ENCODE measurements around the gene ACTR3C. TPM values are rescaled to one million over a fixed set of nuclear protein-coding genes. Genes with fewer than 3 reads are reported as not detected.
"Not testable (repeated sequence)": the region's sequence is repeated elsewhere in the genome, so short reads cannot be mapped to it uniquely, and the experiment has no call there.

ACTR3C gene
- total RNA-seq, 3 donors from 2014 or later = 5.0 to 54.0 (median 30.2) TPM

DNA sequence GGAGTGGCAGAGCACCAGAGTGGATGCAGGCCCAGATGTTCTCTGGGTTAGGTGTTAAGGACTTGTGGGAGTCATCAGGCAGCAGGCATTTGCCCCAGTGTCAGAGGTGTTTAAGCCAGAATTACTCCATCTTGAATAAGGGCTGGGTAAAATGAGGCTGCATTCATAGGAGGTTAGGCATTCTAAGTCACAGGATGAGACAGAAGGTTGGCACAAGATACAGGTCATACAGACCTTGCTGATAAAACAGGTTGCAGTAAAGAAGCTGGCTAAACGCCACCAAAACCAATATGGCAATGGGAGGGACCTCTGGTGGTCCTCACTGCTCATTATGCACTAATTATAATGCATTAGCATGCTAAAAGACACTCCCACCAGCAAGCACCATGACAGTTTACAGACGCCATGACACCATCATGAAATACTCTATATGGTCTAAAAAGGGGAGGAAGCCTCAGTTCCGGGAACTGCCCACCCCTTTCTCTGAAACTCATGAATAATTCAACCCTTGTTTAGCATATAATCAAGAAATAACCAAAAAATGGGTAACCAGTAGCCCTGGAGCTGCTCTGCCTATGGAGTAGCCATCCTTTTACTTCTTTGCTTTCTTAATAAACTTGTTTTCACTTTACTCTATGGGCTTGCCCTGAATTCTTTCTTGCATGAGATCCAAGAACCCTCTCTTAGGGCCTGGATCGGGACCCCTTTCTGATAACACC lies 1.1 kb downstream of the ACTR3C start:
- intact Hi-C loops (cut with DNase I; ENCODE audit: low total_unique reads) = no loop called here
- no peak for TF ChIP-seq POLR2AphosphoS5 (IDR thresholded peaks at IDR 0.05)
- no peak for TF ChIP-seq POLR2A (IDR thresholded peaks at IDR 0.05)
- TF ChIP-seq, protein P1, sequence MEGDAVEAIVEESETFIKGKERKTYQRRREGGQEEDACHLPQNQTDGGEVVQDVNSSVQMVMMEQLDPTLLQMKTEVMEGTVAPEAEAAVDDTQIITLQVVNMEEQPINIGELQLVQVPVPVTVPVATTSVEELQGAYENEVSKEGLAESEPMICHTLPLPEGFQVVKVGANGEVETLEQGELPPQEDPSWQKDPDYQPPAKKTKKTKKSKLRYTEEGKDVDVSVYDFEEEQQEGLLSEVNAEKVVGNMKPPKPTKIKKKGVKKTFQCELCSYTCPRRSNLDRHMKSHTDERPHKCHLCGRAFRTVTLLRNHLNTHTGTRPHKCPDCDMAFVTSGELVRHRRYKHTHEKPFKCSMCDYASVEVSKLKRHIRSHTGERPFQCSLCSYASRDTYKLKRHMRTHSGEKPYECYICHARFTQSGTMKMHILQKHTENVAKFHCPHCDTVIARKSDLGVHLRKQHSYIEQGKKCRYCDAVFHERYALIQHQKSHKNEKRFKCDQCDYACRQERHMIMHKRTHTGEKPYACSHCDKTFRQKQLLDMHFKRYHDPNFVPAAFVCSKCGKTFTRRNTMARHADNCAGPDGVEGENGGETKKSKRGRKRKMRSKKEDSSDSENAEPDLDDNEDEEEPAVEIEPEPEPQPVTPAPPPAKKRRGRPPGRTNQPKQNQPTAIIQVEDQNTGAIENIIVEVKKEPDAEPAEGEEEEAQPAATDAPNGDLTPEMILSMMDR (IDR thresholded peaks at IDR 0.05) = no peak
- peak overlapping the region in 2 of 3 donors; percentile 84 to 92 for H3K4me3 ChIP-seq
- DNase-seq (ENCODE audit: low spot score in 2 of 2) = no peak
- peak overlapping the region; percentile 91 to 92 for H3K27ac ChIP-seq
- no peaks in the 10 kb centered on the region for H3K9me3 ChIP-seq
- peaks cover 0 to 8% of the 10 kb centered on the region in 2 donors for H3K4me1 ChIP-seq
- no peaks in the 10 kb centered on the region for H3K36me3 ChIP-seq
- H3K27me3 ChIP-seq = no peaks in the 10 kb centered on the region

DNA sequence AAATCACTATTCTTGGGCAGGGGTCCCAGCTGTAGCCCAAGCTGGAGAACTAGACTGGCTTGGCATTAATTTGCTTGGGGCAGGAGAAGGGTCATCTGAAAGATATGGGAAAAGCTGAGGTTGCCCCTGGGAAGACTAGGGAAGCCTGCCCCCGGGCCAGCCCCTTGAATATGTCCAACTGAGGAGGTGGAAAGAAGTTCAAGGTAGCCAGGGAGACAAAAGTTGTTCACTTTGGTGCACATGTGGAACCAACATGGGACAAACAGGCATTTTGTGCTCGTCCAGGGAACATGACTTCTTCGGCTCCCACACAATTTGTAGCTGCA lies 1.6 kb downstream of the ACTR3C start:
- H3K27ac ChIP-seq = peak overlapping the region in 1 of 2 donors; percentile 1
- H3K36me3 ChIP-seq = no peaks in the 10 kb centered on the region
- H3K4me3 ChIP-seq = peak overlapping the region in 1 of 3 donors; percentile 84
- no peaks in the 10 kb centered on the region for H3K9me3 ChIP-seq
- peaks cover 0 to 8% of the 10 kb centered on the region in 2 donors for H3K4me1 ChIP-seq
- TF ChIP-seq, protein P1 (IDR thresholded peaks at IDR 0.05) = no peak
- TF ChIP-seq POLR2A (IDR thresholded peaks at IDR 0.05) = no peak
- TF ChIP-seq POLR2AphosphoS5 (IDR thresholded peaks at IDR 0.05) = no peak
- intact Hi-C loops (cut with DNase I; ENCODE audit: low total_unique reads) = no loop called here
- H3K27me3 ChIP-seq = no peaks in the 10 kb centered on the region
- DNase-seq (ENCODE audit: low spot score in 2 of 2) = no peak

DNA sequence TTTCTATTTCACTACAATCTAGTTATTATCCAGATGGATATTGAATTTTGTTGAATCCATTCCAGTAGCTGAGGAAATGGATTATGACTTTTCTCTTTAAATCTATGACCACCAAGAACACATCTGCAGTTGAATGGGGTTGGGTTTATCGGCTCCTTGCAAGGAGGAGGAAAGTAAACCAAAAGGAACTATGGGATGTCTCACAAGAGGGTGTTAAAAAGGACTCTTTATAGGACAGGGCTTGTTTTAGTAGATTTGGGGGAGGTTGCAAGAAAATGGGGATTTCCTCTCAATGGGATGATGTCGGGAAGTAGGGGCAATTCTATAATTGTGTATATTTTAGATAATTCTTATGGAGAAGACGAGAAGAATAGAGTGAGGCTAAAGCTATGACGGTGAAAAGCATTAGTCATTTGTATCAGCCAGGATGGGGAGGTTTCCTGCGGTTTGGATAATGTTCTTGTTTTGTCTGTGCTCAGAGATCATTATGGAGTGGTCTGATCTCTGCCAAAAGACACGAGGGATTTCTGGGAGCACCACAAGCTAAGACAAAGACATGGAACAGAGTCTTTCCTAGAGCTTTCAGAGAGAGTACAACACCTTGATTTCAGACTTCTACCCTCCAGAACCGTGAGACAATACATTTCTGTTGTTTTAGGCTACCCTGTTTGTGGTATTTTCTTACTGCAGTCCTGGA lies 5.4 kb downstream of the ACTR3C start:
- no peak overlapping the region for H3K27ac ChIP-seq
- DNase-seq (ENCODE audit: low spot score in 2 of 2) = no peak
- H3K4me1 ChIP-seq = no peaks in the 10 kb centered on the region
- TF ChIP-seq, protein P1 (IDR thresholded peaks at IDR 0.05) = no peak
- TF ChIP-seq POLR2AphosphoS5 (IDR thresholded peaks at IDR 0.05) (no peak), POLR2A (IDR thresholded peaks at IDR 0.05) (no peak)
- H3K27me3 ChIP-seq = no peaks in the 10 kb centered on the region
- H3K4me3 ChIP-seq = no peak overlapping the region
- intact Hi-C loops (cut with DNase I; ENCODE audit: low total_unique reads) = no loop called here
- no peaks in the 10 kb centered on the region for H3K36me3 ChIP-seq
- no peaks in the 10 kb centered on the region for H3K9me3 ChIP-seq

DNA sequence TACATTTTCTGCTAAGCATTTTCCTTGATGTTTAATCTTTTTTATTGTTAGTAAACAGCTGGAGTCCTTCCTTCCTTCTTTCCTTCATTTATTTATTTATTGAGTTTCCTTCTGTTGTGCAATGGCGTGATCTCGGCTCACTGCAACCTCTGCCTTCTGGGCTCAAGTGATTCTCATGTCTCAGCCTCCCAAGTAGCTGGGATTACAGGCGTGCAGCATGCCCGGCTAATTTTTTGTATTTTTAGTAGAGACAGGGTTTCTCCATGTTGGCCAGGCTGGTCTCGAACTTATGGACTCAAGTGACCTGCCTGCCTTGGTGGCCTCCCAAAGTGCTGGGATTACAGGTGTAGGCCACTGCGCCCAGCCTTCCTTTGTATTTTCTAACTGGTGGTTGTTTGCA lies 6.4 kb downstream of the ACTR3C start:
- H3K27me3 ChIP-seq; intact Hi-C loops (cut with DNase I; ENCODE audit: low total_unique reads); DNase-seq (ENCODE audit: low spot score in 2 of 2); H3K4me1 ChIP-seq; H3K4me3 ChIP-seq; H3K9me3 ChIP-seq; H3K36me3 ChIP-seq; H3K27ac ChIP-seq: not testable (repeated sequence)

DNA sequence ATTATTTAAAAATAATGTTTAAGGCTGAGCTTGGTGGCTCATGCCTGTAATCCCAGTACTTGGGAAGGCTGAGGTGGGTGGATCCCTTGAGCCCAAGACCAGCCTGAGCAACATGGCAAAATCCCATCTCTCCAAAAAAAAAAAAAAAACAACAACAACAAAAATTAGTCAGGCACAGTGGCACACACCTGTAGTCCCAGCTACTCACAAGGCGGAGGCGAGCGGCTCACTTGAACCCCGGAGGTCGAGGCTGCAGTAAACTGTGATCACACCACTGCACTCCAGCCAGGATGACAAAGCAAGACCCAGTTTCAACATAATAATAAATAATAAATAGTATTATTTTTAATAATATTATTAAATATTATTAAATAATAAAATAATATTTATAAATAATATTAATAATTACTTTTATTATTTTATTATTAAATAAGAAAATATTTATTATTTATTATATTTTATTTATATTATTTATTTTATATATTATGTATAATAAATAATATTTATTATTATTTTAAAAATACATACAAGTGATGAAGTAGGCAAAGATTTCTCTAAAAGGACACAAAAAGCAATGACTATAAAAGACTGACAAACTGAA lies 8.6 kb downstream of the ACTR3C start:
- Histone ChIP-seq H3K27ac (no peak overlapping the region), H3K9me3 (no peaks in the 10 kb centered on the region), H3K36me3 (no peaks in the 10 kb centered on the region), H3K4me3 (no peak overlapping the region), H3K4me1 (no peaks in the 10 kb centered on the region), H3K27me3 (no peaks in the 10 kb centered on the region)
- intact Hi-C loops (cut with DNase I; ENCODE audit: low total_unique reads) = no loop called here
- no peak for TF ChIP-seq POLR2A (IDR thresholded peaks at IDR 0.05)
- TF ChIP-seq, protein P1 (IDR thresholded peaks at IDR 0.05) = no peak
- no peak for TF ChIP-seq POLR2AphosphoS5 (IDR thresholded peaks at IDR 0.05)
- DNase-seq (ENCODE audit: low spot score in 2 of 2) = no peak
